GM19468 (cell line): ENCODE data around the gene KCNMB4.
A peak's percentile ranks its signal among the peaks of the same experiment; 100 is the strongest.

ENCODE experiments used
- ATAC-seq: cut with Tn5 transposase; IDR thresholded peaks from one replicate; pipeline ENCODE4 v1.9.1; 2021; ENCODE audit warnings: mild to moderate bottlenecking, moderate library complexity, moderate number of reproducible peaks; ENCODE audit not compliant: unreplicated experiment; ENCODE audit errors: extremely low read depth

Gene KCNMB4, protein sequence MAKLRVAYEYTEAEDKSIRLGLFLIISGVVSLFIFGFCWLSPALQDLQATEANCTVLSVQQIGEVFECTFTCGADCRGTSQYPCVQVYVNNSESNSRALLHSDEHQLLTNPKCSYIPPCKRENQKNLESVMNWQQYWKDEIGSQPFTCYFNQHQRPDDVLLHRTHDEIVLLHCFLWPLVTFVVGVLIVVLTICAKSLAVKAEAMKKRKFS

DNA sequence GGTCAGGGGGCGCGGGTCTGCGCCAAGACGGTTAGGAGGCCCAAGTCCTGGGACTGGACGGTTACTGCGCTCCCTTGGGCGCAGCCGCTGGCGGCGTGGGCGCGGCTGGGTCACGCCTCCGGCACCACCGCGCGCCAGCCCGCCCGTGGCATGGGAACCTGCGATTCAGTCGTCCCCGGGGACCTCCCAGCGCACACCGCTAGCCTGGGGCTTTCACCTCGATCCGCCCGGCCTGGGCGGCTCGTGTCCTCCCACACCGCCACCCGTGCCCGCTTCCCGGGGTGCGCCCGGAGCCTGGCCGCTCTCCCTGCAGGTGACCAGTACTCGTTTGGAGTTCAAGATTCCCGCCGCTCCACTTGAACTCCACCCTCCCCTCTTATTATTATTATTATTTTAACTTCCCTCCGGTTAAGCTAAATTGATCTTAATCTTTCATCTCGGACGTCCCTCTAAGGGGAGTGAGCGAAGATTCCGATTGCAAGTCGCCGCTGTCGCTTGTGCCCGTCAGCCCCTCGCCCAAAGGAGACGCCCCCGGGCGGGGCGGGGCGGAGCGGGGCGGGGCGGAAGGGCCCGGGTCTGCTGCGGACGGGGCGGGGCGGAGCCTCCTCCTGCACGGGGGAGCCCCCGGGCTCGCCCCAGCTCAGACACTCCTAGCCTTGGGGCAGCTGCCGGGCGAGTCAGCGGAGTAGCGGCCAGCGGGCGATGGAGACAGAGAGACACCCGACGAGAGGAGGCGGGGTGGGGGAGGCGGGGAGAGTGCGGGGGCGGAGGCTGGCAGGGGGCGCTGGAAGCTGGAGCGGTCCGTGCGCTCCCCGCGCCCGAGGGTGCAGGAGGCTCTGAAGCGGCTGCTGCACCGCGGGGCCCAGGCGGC is at the start of gene KCNMB4:
TSS of gene KCNMB4 (plus strand) at position 643 of the 871 bp plus-strand sequence. CDS start 445 bp downstream, outside the sequence.
- ATAC-seq = peak; percentile 38

GRCh38 chr12:70317781-70318180 is 48.3 kb upstream of the KCNMB4 start:
- ATAC-seq = peak; percentile 83

DNA sequence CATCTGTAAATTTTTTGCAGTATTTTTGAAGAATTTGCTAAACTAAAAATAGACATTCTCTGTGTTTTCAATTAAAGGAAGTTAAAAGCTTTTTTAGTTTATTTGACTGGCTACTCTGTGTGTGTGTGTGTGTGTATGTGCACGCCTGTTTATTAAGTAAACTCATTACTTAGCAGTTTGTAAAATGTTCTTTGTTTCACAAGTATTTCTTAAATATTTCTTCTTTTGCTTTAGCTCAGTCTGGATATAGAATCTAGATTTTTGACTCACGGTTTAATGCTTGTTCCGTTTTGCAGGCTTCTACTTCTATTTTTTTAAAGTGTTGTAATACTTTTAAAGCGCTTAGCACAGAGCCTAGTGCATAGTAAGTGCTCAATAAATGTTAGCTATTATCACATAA is 46.5 kb upstream of the KCNMB4 start:
- no peak for ATAC-seq

GRCh38 chr12:70321191-70321590 is 44.9 kb upstream of the KCNMB4 start:
- no peak for ATAC-seq

GRCh38 chr12:70327541-70327940 is 38.5 kb upstream of the KCNMB4 start:
- no peak for ATAC-seq

DNA sequence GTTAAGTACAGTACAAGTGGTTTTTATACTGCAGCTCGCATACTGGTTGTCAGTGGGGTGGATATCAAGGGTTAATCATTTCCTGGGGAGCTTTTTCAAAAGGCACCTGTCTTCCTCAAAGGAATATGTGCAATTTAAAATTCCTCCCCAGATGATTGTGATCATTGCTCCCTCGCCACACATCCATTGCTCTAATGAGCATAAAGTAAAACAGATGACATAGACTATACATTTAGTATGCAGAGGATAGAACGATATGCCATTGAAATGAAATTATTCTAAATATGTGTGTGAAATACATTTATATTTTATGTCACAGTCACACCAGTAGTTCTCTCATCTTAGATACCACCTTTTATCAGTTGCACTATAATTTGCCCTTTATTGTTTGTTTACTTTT is 36.4 kb upstream of the KCNMB4 start:
- no peak for ATAC-seq

- no peak for ATAC-seq
These were observed 35.9 kb upstream of the KCNMB4 start for GRCh38 chr12:70330158-70330557.

DNA sequence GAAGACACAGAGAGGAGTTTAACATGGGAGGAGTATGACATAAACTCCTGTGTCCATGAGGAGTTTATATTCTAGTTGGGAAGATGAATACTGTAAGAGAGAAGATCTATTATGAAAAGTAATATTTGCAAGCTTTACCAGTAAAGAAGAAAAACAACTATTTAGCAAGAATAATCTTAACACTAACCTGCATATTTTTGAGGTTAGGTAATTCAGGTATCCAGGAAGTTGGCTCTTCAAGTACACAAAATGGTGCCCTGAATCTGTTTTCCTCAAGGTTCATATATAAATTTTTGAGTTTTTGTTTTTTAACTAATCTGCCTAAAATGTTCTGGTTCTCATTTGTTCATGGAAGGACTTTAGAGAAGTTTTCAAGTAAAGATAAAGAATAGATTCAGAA is 33.9 kb upstream of the KCNMB4 start:
- ATAC-seq = no peak

- ATAC-seq = no peak
These were observed 31.3 kb upstream of the KCNMB4 start for GRCh38 chr12:70334742-70335141.

DNA sequence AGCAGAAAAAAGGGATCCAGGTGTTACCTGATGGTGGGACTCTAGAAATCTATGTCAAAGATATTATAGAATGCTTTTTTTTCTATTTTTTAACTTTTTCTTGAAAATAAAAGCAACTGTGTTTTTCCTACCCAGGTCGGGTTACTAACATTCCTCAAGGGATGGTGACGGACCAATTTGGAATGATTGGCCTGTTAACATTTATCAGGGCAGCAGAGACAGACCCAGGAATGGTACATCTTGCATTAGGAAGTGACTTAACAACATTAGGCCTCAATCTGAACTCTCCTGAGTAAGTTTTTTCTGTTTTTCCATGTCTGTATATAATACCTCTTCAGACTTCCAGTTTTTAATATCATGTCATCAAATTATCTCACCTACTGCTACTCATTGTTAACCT is 27.6 kb upstream of the KCNMB4 start:
- ATAC-seq = no peak

DNA sequence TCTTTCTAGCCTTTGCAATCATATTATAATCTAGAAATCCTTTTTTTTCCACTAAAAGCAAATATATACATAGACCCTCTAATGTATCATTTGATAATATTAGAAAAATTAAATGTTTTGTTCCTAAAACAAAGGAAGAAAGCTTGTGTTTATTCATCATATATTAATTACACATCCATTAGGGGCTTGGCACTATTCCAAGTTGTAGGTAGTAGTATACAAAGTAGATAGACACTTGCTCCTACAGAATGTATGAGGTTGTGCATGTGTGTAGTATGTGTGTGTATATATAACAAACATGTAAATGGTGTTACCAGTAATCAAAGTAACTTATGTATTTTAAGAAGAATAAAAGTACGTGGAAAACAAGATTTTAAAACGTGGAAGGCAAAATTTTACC is 15.0 kb upstream of the KCNMB4 start:
- ATAC-seq = no peak

DNA sequence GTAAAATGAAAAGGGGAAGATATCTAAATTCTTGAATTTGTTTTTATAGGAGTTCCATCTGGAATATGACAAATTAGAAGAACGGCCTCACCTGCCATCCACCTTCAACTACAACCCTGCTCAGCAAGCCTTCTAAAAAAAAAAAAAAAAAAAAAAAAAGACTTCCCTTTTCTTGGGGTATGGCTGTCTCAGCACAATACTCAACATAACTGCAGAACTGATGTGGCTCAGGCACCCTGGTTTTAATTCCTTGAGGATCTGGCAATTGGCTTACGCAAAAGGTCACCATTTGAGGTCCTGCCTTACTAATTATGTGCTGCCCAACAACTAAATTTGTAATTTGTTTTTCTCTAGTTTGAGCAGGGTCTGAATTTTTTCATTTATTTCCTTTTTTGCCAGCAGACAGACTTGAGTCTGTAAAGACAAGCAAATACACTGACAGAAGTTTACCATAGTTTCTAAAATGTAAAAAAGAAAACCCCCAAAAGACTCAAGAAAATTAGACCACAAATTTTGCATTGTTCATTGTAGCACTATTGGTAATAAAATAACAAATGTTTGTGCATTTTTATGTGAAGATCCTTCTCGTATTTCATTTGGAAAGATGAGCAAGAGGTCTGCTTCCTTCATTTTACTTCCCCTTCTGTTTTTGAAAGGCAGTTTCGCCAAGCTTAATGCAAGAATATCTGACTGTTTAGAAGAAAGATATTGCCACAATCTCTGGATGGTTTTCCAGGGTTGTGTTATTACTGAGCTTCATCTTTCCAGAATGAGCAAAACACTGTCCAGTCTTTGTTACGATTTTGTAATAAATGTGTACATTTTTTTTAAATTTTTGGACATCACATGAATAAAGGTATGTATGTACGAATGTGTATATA is 12.1 kb upstream of the KCNMB4 start:
- no peak for ATAC-seq

DNA sequence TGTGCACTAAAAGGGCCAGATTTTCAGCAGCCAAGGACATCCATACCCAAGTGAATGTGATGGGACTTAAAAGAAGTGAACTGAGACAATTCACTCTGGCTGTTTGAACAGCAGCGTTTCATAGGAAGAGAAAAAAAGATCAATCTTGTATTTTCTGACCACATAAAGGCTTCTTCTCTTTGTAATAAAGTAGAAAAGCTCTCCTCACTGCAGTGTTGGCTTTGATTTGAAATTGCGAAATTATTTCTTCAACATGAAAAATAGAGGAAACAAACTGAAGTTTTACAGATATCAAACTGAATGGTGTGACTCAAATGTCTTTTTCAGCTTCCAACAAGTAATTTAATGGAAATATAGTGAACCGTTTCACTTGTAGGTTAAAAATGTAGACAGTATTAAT is 11.3 kb upstream of the KCNMB4 start:
- ATAC-seq = no peak

- ATAC-seq = no peak
These were observed 10.1 kb upstream of the KCNMB4 start for GRCh38 chr12:70355972-70356371.

- ATAC-seq = no peak
These were observed 6.5 kb upstream of the KCNMB4 start for GRCh38 chr12:70359458-70360197.

- ATAC-seq = no peak
These were observed 5.9 kb upstream of the KCNMB4 start for GRCh38 chr12:70360218-70360617.

DNA sequence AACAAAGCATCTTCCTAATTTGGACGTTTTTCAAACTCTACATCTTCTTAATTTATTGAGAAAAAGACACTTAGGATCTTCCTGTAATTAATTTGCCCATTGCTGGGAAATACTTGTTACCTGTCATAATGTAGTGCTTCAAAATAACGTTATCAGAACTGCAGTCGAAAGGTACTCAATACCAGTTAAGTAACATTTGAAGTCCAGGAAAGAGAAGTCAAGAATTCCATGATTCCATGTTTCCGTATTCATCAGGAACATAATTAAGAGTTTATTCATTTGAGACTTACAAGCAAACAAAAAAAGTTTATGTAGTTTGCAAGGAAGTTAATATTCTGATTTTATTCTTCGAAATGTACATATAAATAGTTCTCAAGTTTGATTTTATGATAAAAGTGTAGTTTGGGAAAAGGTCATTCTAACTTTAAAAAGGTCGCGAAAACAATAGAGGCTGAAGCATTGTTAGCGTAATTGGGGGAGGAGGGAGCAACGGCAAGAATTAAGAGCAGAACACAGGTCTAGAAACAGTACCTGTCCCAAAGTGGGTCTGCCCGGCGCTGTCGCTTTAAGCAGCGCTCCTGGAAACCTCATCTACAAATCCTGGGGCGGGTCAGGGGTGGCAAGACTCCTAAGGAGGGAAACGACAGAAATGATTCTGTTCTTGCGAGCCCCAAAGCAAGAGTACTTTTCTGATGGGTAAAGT is 1.2 kb upstream of the KCNMB4 start:
- ATAC-seq = no peak

- ATAC-seq = no peak
These were observed 767 bp upstream of the KCNMB4 start for GRCh38 chr12:70365398-70365647.

DNA sequence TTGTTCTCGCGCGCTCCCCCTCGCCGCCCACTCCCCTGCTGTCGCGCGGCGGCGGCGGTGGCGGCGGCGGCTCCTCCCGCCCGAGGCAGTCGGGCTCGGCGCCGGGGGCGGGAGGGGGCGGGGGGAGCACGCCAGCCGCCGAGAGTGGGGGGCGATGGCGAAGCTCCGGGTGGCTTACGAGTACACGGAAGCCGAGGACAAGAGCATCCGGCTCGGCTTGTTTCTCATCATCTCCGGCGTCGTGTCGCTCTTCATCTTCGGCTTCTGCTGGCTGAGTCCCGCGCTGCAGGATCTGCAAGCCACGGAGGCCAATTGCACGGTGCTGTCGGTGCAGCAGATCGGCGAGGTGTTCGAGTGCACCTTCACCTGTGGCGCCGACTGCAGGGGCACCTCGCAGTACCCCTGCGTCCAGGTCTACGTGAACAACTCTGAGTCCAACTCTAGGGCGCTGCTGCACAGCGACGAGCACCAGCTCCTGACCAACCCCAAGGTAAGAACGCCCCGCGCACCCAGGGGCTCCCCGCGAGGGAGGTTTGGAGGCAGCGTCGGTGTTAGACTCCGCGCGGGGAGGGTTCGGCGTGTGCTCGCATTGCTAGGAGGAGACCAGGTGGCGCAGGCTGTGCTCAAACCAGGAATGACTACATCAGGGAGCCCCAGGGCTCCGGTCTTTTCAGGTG is 629 bp downstream of the KCNMB4 start:
- peak; percentile 23 for ATAC-seq
